GM12801 (cell line): Measurements from ENCODE around the gene MAP4K4.

Experiments
- CTCF ChIP-seq: IDR thresholded peaks from one replicate; pipeline ENCODE4 v1.5.1; 2011; ENCODE audit warnings: control low read depth; ENCODE audit not compliant: insufficient read length; ENCODE audit errors: extremely low read depth

Gene MAP4K4

GRCh38 chr2:101768556-101769220 is 71.2 kb downstream of the MAP4K4 start:
- TF ChIP-seq CTCF: no peak

DNA sequence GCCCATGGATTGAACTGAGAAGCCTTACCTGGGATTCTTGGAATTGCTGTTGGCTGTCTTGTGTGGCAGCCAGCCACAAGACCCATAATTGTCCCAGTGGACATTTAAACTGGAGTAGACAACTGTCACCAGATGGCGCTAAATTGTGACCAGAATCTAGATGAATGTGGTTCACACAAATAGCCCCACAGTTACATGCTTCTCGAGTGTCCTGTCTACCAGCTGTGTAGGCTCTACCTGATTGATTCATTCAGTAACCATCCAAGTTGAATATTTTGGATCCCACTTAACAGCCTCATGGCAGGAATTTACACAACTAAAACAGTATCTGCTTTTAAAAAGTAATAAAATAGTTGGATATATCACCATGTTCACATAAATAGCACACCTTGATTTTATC is 73.2 kb downstream of the MAP4K4 start:
- no peak for TF ChIP-seq CTCF

- no peak for TF ChIP-seq CTCF
Observed at GRCh38 chr2:101771227-101771902, 73.9 kb downstream of the MAP4K4 start.

- no peak for TF ChIP-seq CTCF
Observed at GRCh38 chr2:101771910-101772321, 74.4 kb downstream of the MAP4K4 start.

- TF ChIP-seq CTCF: no peak
Observed at GRCh38 chr2:101773137-101773536, 75.6 kb downstream of the MAP4K4 start.

GRCh38 chr2:101775092-101775491 is 77.6 kb downstream of the MAP4K4 start:
- TF ChIP-seq CTCF: no peak

- no peak for TF ChIP-seq CTCF
Observed at GRCh38 chr2:101775636-101776035, 78.1 kb downstream of the MAP4K4 start.
